K562 (cell line): ENCODE results near the gene LIN9. TPM values are rescaled to one million over a fixed set of nuclear protein-coding genes. Genes with fewer than 3 reads are reported as not detected.

ENCODE experiments used
- ATAC-seq: fragments of 200-7000 bp; cut with Tn5 transposase; 3 replicates; pipeline ENCODE4 v1.9.1; 2020; ENCODE audit warnings: moderate library complexity
- BruUV-seq: library from RNA; stranded (reverse); fragments of 400-500 nt; replicated peaks from 2 replicates; lab custom pipeline; 2021; lab: Mats Ljungman, UMichigan
- CTCF ChIA-PET: fragments of 300-600 bp; formaldehyde crosslinking; extraction: SDS; loops from one replicate; lab custom pipeline; 2021; ENCODE audit warnings: low intra/inter-chr PET ratio; lab: Yijun Ruan, JAX
- POLR2A ChIA-PET: fragments of 300-600, 350-650 bp; sonication (Branson Sonifier 250); formaldehyde crosslinking; extraction: SDS; loops from one replicate; lab custom pipeline; 2021; ENCODE audit warnings: antibody characterized with exemption, inconsistent platforms; lab: Yijun Ruan, JAX
- DNase-seq, 4 experiments: peaks; one replicate each; pipeline versions ENCODE4 v3.0.0 to v3.0.0-alpha.2; 2011 to 2018; ENCODE audit warnings: low spot score in 3 of 4, mixed read lengths in 3 of 4; ENCODE audit errors: extremely low read depth in 1 of 4
- FAIRE-seq: peaks from 2 replicates; lab custom pipeline; 2011; peaks lifted over from hg19 to GRCh38; lab: Jason Lieb, UNC
- H2AFZ ChIP-seq: 2 replicates; pipeline ENCODE4 v1.6.0; 2011; ENCODE audit warnings: low read depth, low read length, control low read depth, inconsistent platforms
- H3K27ac ChIP-seq: fragments of 200-600 bp; 3 replicates; pipeline ENCODE4 v1.8.0; 2011; ENCODE audit warnings: low read depth, mild to moderate bottlenecking, control low read depth, inconsistent platforms, low read length, moderate library complexity, mixed read lengths; ENCODE audit errors: extremely low read depth
- H3K27me3 ChIP-seq, 2 experiments: fragments of 300-600 bp in 1 of 2; 2 replicates in 1 of 2; 3 replicates in 1 of 2; pipeline versions ENCODE4 v1.6.0 to v1.8.0; 2011; ENCODE audit warnings: inconsistent platforms in 2 of 2, low read length in 2 of 2, mild to moderate bottlenecking in 1 of 2, mixed read lengths in 1 of 2, moderate library complexity in 1 of 2; ENCODE audit not compliant: control insufficient read depth in 2 of 2, insufficient read depth in 2 of 2
- H3K36me3 ChIP-seq: fragments of 300-600 bp; 3 replicates; pipeline ENCODE4 v1.8.0; 2011; ENCODE audit warnings: mild to moderate bottlenecking, low read length, inconsistent platforms; ENCODE audit not compliant: control insufficient read depth, insufficient read depth
- H3K4me1 ChIP-seq, 2 experiments: fragments of 200-600 bp in 1 of 2; replicated peaks in 1 of 2; 2 replicates in 1 of 2; 3 replicates in 1 of 2; pipeline versions ENCODE4 v1.5.1 to v1.8.0; 2011; ENCODE audit warnings: inconsistent platforms in 2 of 2, low read length in 2 of 2, mild to moderate bottlenecking in 1 of 2, mixed read lengths in 1 of 2, moderate library complexity in 1 of 2; ENCODE audit not compliant: control insufficient read depth in 2 of 2, insufficient read depth in 2 of 2
- H3K4me2 ChIP-seq: 2 replicates; pipeline ENCODE4 v1.6.1; 2011; ENCODE audit warnings: low read length, control low read depth, inconsistent platforms, mixed read lengths; ENCODE audit not compliant: insufficient read depth
- H3K4me3 ChIP-seq: fragments of 200-600 bp; sonication (generic), shearing (Covaris generic); 2 replicates; pipeline ENCODE4 v1.5.1; 2016; ENCODE audit warnings: control low read depth, inconsistent platforms
- H3K79me2 ChIP-seq: fragments of 200-600 bp; 3 replicates; pipeline ENCODE4 v1.8.0; 2011; ENCODE audit warnings: low read length, inconsistent platforms; ENCODE audit not compliant: control insufficient read depth, insufficient read depth
- H3K9ac ChIP-seq, 2 experiments: 2 replicates each; pipeline versions ENCODE4 v1.6.0 to v1.6.1; 2011; ENCODE audit warnings: low read depth in 2 of 2, low read length in 2 of 2, control low read depth in 1 of 2, inconsistent platforms in 1 of 2, mild to moderate bottlenecking in 1 of 2, mixed read lengths in 1 of 2; ENCODE audit not compliant: insufficient read depth in 1 of 2
- H3K9me1 ChIP-seq: one replicate; pipeline ENCODE4 v1.6.0; 2011; ENCODE audit warnings: inconsistent platforms, mild to moderate bottlenecking, low read length, moderate library complexity; ENCODE audit not compliant: control insufficient read depth, insufficient read depth
- H3K9me3 ChIP-seq: replicated peaks from 2 replicates; pipeline ENCODE4 v1.5.1; 2011; ENCODE audit warnings: low read depth, low read length, inconsistent platforms; ENCODE audit not compliant: control insufficient read depth, insufficient read depth
- H4K20me1 ChIP-seq: replicated peaks from 2 replicates; pipeline ENCODE4 v1.6.1; 2011; ENCODE audit warnings: low read length, inconsistent platforms, mixed read lengths; ENCODE audit not compliant: control insufficient read depth, insufficient read depth
- CAMTA2 ChIP-seq: fragments of 250-450 bp; sonication (Bioruptor Pico); conservative IDR thresholded peaks from 2 replicates; pipeline ENCODE4 v1.5.1; 2022
- CBX5 ChIP-seq: IDR thresholded peaks from 2 replicates; pipeline ENCODE4 v1.6.1; 2014; ENCODE audit warnings: low read depth, borderline replicate concordance
- CEBPB ChIP-seq: fragments of 450-650 bp; IDR thresholded peaks from 2 replicates; pipeline ENCODE4 v1.6.1; 2016; ENCODE audit warnings: missing genetic modification characterization, missing compliant biosample characterization
- CXXC5 ChIP-seq: fragments of 250-450 bp; sonication (Bioruptor Pico); IDR thresholded peaks from 2 replicates; pipeline ENCODE4 v1.8.0; 2022; ENCODE audit warnings: inconsistent platforms, mild to moderate bottlenecking, moderate library complexity
- FOXA3 ChIP-seq, 2 experiments: fragments of 450-650 bp in 1 of 2; sonication (generic) in 1 of 2; formaldehyde crosslinking; IDR thresholded peaks in 1 of 2; conservative IDR thresholded peaks in 1 of 2; 2 replicates each; pipeline versions ENCODE4 v1.4.0 to v1.8.0; 2020 to 2022; ENCODE audit warnings: mild to moderate bottlenecking in 2 of 2, missing genetic modification reagents in 1 of 2
- FOXK1 ChIP-seq: sonication (generic); formaldehyde crosslinking; IDR thresholded peaks from 2 replicates; pipeline ENCODE4 v1.8.0; 2022; ENCODE audit warnings: missing genetic modification reagents, mild to moderate bottlenecking, borderline replicate concordance
- ILF3 ChIP-seq: fragments of 450-650 bp; IDR thresholded peaks from 2 replicates; pipeline ENCODE4 v1.6.1; 2018; ENCODE audit warnings: antibody characterized with exemption, mild to moderate bottlenecking, moderate library complexity, borderline replicate concordance
- JUNB ChIP-seq: fragments of 450-650 bp; formaldehyde crosslinking; conservative IDR thresholded peaks from 2 replicates; pipeline ENCODE4 v1.4.0; 2020; ENCODE audit warnings: mild to moderate bottlenecking
- MTF1 ChIP-seq: fragments of 250-450 bp; sonication (Bioruptor Pico); IDR thresholded peaks from 2 replicates; pipeline ENCODE4 v1.9.0; 2021; ENCODE audit warnings: moderate library complexity, mild to moderate bottlenecking, inconsistent platforms, borderline replicate concordance
- PHB ChIP-seq: fragments of 250-450 bp; sonication (Bioruptor Pico); IDR thresholded peaks from 2 replicates; pipeline ENCODE4 v1.5.0; 2021
- SAFB ChIP-seq: fragments of 200-400 bp; formaldehyde crosslinking; IDR thresholded peaks from 2 replicates; pipeline ENCODE4 v1.6.1; 2017; ENCODE audit warnings: low read depth, low read length, borderline replicate concordance
- U2AF1 ChIP-seq: fragments of 200-400 bp; formaldehyde crosslinking; optimal IDR thresholded peaks from 2 replicates; pipeline ENCODE3; 2017; ENCODE audit warnings: mild to moderate bottlenecking, low read depth, low read length, moderate library complexity
- ZKSCAN8 ChIP-seq: fragments of 200-800 bp; sonication (Bioruptor generic); IDR thresholded peaks from 2 replicates; pipeline ENCODE4 v1.6.1; 2016; ENCODE audit warnings: missing genetic modification characterization, missing compliant biosample characterization
- ZNF165 ChIP-seq: fragments of 250-450 bp; sonication (Bioruptor Pico); IDR thresholded peaks from 2 replicates; pipeline ENCODE4 v1.4.0; 2020; ENCODE audit warnings: borderline replicate concordance
- ZNF184 ChIP-seq: sonication (generic); formaldehyde crosslinking; IDR thresholded peaks from 2 replicates; pipeline ENCODE4 v1.5.0; 2020; ENCODE audit warnings: missing genetic modification reagents
- ZNF212 ChIP-seq: fragments of 450-650 bp; formaldehyde crosslinking; IDR thresholded peaks from 2 replicates; pipeline ENCODE4 v1.4.0; 2020; ENCODE audit warnings: mild to moderate bottlenecking
- ZNF586 ChIP-seq: fragments of 450-650 bp; formaldehyde crosslinking; conservative IDR thresholded peaks from 2 replicates; pipeline ENCODE4 v1.4.0; 2020; ENCODE audit warnings: mild to moderate bottlenecking, moderate library complexity
- WGBS: fragments of 100-300 bp; shearing (Covaris generic); methylation state at CpG from one replicate; pipeline ENCODE4 v1.1.6; 2016; ENCODE audit warnings: low coverage, mixed read lengths; ENCODE audit not compliant: insufficient coverage; ENCODE audit errors: missing lambda C conversion rate; 5-methylcytosine and 5-hydroxymethylcytosine counted together
- in situ Hi-C: fragments of 300-500 bp; cut with MboI; formaldehyde crosslinking; loops from 4 replicates; pipeline ENCODE4 v1.15.0; 2018; ENCODE audit warnings: inconsistent platforms, mixed read lengths
- intact Hi-C: fragments of 100-400 bp; cut with micrococcal nuclease; formaldehyde crosslinking; loops from 2 replicates; pipeline ENCODE4 v1.14.2; 2022
- polyA plus RNA-seq, 8 experiments: library from polyadenylated mRNA; depleted of rRNA in 4 of 8; stranded (reverse) in 5 of 8; unstranded in 3 of 8; fragments of >200 nt; fragmentation: Nextera tagmentation in 2 of 8; fragmentation: Illumina TruSeq in 1 of 8; extraction: Ambion mirVana in 2 of 8; extraction: Trizol in 1 of 8; gene quantifications; 2 replicates each; pipeline versions ENCODE4 v1.2.1 to v1.2.3, GENCODE V29; 2011 to 2014; ENCODE audit warnings: inconsistent platforms in 1 of 8, missing spikeins in 1 of 8
- total RNA-seq, 7 experiments: library from RNA; depleted of rRNA in 6 of 7; stranded (reverse); fragments of >200 nt in 6 of 7; fragmentation: Illumina TruSeq in 2 of 7; extraction: Trizol in 2 of 7; gene quantifications; 2 replicates each; pipeline versions ENCODE4 v1.2.1 to v1.2.3, GENCODE V29; 2011 to 2021; ENCODE audit warnings: low replicate concordance in 1 of 7
- TF ChIP-seq, protein P1 (sequence below): fragments of 250-450 bp; sonication (Bioruptor Pico); IDR thresholded peaks from 2 replicates; pipeline ENCODE4 v1.8.0; 2021; ENCODE audit warnings: moderate library complexity, mild to moderate bottlenecking, inconsistent platforms
- TF ChIP-seq, protein P2 (sequence below): fragments of 200-800 bp; sonication (Bioruptor generic); IDR thresholded peaks from 2 replicates; pipeline ENCODE4 v1.6.1; 2017; ENCODE audit warnings: missing genetic modification characterization, missing compliant biosample characterization

The LIN9 gene
- total and polyA plus RNA-seq, 9 of the 15 experiments (the other 6 are each of a cell fraction or from before 2014, with no cell fraction given): 18.8 to 33.0 (median 25.5) TPM

DNA sequence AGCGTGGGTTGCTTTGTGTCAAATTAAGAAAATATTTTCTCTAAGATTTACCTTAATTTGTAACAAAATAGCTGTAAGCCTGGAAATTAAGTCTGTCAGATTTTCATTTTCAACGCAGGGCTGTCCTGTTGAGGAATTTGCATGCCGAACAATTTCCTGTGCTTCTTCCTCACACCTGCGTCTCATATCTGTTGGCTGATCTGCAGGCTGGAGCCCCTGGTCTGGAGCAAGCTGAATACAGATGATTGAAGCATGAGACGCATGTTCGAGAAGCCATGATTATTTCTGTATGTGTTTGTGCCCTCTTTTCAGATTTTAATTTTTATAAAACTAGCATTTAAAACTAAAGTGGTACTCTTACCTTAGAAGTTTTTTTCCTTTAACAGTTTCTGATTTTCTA, 75.7 kb downstream of the LIN9 start:
- WGBS: 93% methylated on average over 6 of the region's 6 CpGs
- no peak overlapping the region for H2AFZ ChIP-seq
- DNase-seq (no peak), ATAC-seq (no peak), FAIRE-seq (no peak)
- no peak overlapping the region for H3K4me3 ChIP-seq
- H3K4me1 ChIP-seq: no peaks in the 10 kb centered on the region
- H3K36me3 ChIP-seq: peaks cover 65% of the 10 kb centered on the region
- CTCF ChIA-PET: no interaction called here
- H3K9ac ChIP-seq: no peak overlapping the region
- H3K79me2 ChIP-seq: no peaks in the 10 kb centered on the region
- H3K9me1 ChIP-seq: no peaks in the 10 kb centered on the region
- TF ChIP-seq ZNF184 (CRISPR knock-in tag) (no peak), JUNB (CRISPR knock-in tag) (no peak), FOXK1 (no peak), SAFB (no peak), ILF3 (no peak), FOXA3 (CRISPR knock-in tag; conservative IDR thresholded peaks at IDR 0.05 in 1 of 2, IDR thresholded peaks at IDR 0.05 in 1 of 2) (no peak), ZNF212 (CRISPR knock-in tag) (no peak), CEBPB (tag) (no peak), MTF1 (CRISPR knock-in tag) (no peak), CAMTA2 (CRISPR knock-in tag) (no peak), ZNF586 (CRISPR knock-in tag) (no peak), PHB (no peak), CBX5 (no peak), ZKSCAN8 (CRISPR knock-in tag) (no peak), CXXC5 (CRISPR knock-in tag) (no peak), ZNF165 (CRISPR knock-in tag) (no peak), U2AF1 (no peak)
- TF ChIP-seq, protein P1, sequence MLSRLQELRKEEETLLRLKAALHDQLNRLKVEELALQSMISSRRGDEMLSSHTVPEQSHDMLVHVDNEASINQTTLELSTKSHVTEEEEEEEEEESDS (CRISPR knock-in tag): no peak
- TF ChIP-seq, protein P2, sequence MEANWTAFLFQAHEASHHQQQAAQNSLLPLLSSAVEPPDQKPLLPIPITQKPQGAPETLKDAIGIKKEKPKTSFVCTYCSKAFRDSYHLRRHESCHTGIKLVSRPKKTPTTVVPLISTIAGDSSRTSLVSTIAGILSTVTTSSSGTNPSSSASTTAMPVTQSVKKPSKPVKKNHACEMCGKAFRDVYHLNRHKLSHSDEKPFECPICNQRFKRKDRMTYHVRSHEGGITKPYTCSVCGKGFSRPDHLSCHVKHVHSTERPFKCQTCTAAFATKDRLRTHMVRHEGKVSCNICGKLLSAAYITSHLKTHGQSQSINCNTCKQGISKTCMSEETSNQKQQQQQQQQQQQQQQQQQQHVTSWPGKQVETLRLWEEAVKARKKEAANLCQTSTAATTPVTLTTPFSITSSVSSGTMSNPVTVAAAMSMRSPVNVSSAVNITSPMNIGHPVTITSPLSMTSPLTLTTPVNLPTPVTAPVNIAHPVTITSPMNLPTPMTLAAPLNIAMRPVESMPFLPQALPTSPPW (CRISPR knock-in tag): no peak
- in situ Hi-C loops (no loop called here), intact Hi-C loops (no loop called here)
- BruUV-seq: no TSS peak
- POLR2A ChIA-PET: interaction anchor here (0.5 to 1.0 kb wide), 2 partner anchors 10 to 31 kb away, joined by 3 to 4 read pairs; partner anchors contain the start of gene MIXL1
- H3K27ac ChIP-seq: no peak overlapping the region
- H3K4me2 ChIP-seq: no peak overlapping the region
- no peaks in the 10 kb centered on the region for H3K9me3 ChIP-seq
- H3K27me3 ChIP-seq: no peaks in the 10 kb centered on the region
- H4K20me1 ChIP-seq: no peaks in the 10 kb centered on the region
